GM21723 (cell line): Measurements from ENCODE around the gene DCST2.

Experiments used
- ATAC-seq: cut with Tn5 transposase; IDR thresholded peaks from one replicate; pipeline ENCODE4 v1.9.1; 2021; ENCODE audit warnings: mild to moderate bottlenecking, moderate library complexity; ENCODE audit not compliant: unreplicated experiment

DCST2 gene

DNA sequence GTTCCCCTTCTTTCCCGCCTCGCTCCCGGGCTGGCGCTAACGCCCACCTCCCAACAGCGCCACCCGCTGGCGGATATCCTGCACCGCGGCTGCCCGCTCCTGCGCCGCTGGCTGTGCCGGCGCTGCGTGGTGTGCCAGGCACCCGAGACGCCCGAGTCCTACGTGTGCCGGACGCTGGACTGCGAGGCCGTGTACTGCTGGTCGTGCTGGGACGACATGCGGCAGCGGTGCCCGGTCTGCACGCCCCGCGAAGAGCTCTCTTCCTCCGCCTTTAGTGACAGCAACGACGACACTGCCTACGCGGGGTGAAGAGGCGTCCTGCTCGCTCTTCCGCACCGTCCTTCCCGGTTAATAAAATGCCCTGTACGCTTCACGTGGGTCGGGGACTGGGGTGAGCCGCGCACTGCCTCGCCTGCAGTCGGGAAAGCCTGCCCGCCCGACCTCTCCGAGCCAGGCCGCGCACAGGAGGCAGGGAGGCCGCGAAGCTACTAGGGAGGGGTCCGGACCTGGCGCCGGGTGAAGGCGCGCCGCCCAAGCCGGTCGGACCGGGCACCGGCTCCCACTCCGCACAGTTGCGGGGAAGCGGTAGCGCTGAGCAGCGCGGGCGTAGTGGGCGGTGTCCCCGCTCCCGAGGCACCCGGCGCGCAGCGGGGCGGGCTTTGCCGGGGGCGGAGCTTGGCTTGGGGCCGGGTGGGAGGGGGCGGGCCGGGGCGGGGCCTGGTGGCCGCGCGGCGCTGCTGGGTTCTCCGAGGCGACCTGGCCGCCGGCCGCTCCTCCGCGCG lies 17.2 kb upstream of the DCST2 start, which contains the start of gene ADAM15:
Gene ADAM15 (plus strand): TSS at position 757 of the 782 bp plus-strand sequence. CDS start 71 bp downstream, outside the sequence.
- peak; percentile 65 for ATAC-seq

DNA sequence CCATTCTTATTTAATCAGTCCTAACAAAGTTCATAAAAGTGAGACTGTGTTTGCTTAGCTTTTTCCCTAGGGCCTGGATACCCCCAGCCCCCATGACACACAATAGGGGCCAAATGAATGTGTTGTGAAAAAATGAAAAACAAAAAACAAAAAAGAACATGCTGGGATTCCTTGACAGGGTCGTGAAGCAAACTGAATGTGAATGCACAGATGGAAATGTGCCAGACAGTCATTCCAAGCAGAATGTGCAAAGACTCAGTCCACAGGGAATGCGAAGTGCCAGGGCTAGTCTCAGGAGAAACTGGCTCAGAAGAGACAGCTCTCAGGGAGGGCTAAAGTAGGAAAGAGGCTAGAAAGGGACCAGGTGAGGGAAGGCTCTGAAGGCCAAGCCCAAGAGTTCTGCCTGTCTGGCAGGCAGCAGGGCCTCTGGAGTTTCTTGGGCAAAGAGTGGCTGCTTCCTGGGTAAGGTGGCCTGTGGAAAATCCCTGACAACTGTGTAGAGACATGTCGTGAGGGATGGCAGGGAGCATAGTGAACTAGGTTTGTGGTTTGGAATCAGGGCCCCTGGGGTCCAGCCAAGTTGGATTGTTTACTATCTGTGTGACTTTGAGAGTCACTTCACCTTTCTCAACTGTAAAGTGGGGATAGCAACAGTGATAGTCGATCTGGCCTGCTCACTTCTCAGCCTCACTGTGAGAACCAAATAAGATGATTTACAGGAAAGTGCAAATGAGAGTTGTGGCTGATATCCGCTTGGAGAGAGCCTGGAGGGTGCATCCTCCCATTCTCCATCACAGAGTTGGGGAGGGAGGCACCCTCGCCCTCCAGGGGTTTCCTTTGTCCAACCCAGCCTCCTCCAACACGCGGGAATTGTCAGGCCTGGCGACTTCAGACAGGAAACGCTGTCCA lies 16.3 kb upstream of the DCST2 start:
- no peak for ATAC-seq

DNA sequence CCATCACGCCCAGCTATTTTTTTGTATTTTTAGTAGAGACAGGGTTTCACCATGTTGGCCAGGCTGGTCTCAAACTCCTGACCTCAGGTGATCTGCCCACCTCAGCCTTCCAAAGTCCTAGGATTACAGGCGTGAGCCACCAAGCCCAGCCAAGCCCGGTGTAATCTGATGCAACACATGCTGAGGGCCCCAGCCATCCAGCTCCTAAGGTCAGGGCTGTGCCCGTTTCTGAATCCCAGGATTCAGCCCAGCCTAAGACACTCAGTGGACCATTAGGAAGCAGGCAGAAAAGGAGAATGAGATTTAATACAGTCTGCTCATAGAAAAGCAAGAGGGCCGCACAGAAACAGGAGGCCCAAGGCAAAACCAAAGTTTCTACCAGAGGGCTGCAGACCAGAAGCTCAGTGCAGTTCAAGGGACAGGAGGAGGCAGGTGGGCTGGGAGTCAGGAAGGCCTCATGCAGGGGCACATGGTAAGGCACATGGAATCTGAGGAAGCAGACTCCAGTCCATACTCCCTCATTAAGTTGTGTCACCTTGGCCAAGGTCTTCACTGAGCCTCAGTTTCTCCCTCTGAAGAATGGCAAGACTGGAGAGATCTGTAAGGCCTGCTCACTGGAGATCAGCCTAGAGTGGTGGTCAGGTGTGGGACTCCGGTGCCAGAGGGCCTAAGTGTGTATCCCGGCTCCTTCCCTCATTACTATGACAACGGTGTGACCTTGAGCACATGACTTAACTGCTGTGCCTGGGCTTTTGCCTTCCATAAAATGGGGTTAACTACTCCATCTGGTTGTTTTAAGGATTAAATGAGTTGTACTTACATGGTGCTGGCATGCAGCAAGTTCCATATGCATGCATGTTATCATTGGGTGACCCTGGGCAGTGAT lies 15.1 kb upstream of the DCST2 start:
- ATAC-seq: no peak

DNA sequence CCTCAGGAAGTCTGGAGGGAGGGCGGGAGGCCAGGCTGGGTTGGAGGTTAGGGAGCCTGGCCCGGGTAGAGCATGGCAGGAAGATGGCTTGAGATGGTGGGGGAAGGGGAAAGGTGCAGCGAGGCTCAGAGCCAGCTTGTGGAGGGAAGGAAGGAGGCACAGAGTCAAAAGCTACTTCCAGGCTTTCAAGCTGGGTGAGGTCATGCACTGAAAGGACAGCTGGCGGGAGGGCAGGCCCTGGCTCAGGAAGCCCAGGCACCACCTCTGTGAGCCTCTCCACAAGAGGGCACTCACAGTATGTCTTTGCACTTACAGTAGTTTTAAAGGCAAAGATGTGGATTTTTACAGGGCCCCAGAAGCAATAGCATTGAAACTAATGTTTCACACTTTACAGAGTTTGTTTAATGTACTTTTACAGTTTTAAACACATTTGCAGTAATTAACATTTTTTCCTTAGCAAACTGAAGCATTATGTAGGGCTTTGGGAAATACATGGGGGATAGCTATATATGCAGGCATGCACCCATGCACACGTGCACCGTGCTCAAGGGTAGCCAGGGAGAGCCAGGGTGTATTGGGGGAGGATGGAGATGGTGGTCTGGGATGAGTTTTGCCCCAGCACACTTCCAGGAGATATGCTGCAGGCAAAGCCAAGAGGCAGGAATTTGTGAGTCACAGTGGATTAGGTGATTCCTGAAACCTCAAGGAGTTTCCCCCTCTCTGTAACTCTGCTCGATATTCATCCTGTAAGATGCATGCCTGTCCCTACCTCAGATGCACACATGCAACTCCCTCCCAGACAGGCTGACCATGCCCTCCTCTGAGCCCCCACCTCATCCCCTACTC lies 11.5 kb upstream of the DCST2 start:
- ATAC-seq: no peak

DNA sequence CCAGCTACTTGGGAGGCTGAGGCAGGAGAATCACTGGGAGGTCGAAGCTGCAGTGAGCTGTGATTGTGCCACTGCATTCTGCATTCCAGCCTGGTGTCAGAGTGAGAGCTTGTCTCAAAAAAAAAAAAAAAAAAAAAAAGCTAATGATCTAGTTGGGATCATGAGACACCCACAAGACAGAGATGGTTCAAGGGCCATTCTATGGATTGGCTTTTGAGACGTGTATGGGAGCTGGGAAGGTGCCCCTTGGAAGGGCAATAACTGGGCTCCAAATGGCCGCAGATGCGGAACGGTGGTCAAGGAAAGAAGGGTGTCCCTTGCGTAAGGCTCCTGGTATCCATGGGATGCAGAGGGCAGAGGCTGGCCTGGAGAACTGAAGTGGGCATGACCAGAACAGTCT lies 10.8 kb upstream of the DCST2 start:
- no peak for ATAC-seq

DNA sequence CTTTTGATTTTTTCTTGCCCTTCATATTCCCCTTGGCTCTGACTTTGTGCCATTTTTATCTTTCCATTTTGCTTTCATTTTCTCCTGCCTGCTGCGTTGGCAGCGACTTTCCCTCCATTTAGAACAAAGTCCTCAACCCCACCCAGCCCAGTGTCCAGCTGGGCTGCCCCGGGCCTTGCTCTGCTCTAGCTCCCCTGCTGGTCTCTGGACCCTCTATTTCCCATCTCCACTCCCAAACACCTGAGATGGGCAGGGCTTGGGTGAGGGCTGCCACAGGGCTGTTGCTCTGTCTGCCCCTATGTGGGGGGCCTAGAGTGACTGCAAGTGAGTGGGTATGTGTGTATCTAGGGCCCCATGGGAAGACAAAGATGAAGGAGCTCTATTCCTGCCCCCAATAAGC lies 10.2 kb upstream of the DCST2 start:
- ATAC-seq: no peak

DNA sequence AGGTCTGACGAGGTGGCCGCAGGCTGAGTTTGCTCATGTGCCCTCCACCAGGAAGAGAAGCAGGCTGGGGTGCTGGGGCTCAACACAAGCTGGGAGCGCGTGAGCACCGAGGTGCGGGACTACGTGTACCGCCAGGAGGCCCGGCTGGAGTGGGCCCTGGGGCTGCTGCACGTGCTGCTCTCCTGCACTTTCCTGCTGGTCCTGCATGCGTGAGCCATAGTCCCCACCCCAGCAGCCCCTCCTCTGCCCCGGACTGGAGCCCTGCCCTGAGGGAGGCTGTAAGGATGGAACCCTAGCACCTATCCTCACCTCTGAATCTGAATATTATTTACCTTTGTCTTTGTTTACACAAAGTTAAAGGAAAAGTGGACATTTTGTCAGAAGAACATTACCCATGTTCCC lies 9.7 kb upstream of the DCST2 start:
- no peak for ATAC-seq

DNA sequence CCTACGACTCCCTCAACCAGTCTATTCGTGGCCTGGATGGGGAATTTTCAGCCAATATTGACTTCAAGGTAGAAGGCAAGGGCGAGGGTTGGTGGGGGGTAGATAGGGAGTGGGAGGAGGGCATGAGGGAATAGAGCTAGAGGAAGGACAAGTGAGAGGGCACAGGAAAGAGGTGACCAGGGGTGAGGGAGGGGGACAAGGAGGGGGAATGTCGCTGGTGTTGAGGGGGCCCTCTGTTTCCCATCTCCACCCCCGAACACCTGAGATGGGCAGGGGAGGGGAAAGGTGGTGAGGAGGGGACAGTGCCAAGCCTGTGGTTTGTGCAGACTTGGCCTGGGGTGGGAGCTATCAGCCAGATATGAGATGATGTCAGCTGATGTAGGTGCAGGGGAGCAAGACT lies 9.2 kb upstream of the DCST2 start:
- no peak for ATAC-seq

DNA sequence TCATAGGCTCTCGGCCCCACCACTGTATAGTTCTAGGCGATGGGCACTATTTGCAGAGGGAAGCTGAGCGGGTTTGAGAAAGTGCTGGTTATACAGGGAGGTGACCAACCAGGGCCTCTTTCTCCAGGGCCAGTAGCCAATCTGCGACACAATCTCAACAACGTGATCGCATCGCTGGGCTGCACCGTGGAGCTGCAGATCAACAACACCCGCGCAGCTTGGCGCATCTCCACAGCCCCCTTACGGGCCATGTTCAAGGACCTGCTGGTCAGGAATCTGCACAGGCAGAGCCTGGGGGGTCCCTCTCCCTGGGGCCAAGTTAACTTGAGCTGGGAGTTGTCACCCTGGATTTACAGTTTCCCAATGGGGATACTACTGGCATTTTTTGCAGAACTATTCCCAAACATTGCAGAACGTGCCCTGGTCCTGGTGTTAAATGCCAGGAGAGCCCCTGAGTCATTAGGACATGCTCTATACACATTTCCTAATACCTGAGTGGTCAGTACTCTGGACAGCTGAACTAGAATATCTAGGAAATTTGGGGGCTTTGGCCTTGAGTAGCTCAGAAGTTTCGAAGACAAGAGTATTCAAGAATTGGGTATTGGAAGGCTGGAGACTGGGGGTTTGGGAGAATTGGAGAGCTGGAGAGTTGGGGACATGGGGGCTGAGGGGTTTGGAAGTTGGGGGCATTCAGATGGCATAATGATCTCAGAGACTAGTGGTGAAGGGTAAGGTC lies 6.9 kb upstream of the DCST2 start:
- no peak for ATAC-seq

DNA sequence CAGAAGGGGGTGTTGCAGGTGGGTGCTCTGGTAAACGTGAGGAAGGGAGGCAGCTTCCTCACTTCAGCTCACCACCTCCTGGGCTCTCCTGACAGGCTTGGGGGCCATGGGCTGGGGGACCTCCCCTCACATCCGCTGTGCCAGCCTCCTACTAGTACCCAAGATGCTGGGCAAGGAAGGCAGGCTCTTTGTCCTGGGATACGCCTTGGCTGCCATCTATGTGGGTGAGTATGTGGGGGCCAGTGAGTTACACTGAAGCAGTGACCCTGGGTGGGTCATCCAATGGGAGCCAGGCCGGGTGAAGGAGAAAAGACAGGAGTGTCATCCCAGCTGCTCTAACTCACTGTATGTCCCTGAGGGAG lies 5.7 kb upstream of the DCST2 start:
- ATAC-seq: no peak

DNA sequence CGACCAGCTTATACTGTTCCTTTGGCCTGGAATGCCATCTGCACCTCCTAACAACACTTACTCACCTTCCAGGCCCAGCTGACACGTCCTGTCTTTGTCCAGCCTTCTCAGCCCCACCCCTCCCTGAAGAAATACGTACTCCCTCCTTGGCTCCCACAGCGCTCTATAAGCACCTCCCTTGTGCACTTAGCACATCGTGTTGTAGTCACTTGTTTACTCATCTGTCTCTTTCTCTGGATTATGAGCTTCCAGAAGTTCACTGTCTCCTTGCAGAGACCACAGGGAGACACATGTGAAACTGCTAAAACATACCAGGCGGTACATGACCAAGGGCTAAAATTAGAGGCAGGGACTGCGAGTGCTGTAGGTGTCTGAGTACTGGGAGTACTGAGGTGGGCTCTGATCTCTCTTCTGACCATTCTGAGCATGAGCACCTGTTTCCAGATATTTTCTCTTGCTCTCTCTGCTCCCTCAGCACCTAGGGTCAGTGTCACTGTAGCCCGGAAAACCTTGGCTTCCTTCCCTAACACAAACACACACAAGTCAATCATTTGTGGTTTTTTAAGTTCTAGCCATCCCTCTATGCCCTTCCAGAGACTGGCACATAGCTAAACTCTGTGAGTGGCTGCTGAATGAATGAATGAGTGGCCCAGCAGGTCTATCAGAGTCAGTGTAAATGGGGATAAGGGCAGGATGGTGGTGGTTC lies 5.2 kb upstream of the DCST2 start:
- ATAC-seq: no peak

DNA sequence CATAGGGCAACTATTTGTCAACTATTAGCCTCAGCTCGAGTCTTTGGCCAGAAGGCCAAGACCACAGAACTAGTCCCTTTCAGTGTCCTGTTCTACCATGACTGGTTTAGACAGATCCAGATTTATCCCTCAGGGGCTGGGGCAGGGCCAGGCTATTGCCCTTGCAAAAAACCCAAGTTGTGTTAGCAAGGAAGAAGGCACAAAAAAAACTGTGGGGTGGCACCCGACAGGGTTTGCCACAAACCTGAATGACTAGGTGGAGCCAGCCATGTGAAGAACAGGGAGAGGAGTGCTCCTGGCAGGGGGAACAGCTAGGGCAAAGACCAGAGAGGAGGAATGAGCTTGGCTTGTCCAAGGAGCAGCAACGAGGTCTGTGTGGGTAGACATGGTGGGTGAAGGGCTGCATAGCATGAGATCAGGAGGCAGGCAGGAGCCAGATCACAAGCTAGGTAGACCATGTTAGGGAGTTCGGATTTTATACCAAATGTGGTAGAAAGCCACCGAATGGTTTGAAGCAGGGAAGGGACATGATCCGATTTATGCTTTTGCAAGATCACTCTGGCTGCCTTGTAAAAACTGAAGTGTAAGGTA lies 4.4 kb upstream of the DCST2 start:
- ATAC-seq: no peak

DNA sequence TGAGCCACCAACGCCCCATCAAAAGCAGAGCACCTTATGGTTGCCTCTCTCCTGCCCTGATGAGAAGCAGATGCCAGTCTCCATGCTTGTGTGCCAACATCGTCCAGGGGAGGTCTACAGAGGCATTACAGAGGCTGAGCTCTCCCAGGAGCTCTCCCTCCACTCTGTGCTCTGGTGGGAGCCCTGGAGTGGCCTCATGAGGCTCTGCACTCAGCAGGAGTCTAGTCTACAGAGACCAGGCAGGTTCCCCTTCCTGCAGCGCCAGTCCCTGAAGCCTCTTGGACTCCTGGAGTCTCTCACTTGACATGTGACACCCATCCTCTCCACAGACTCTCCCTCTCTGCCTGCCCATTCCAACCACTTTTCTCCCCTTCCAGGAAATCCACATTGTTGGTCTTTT lies 3.5 kb upstream of the DCST2 start:
- no peak for ATAC-seq

DNA sequence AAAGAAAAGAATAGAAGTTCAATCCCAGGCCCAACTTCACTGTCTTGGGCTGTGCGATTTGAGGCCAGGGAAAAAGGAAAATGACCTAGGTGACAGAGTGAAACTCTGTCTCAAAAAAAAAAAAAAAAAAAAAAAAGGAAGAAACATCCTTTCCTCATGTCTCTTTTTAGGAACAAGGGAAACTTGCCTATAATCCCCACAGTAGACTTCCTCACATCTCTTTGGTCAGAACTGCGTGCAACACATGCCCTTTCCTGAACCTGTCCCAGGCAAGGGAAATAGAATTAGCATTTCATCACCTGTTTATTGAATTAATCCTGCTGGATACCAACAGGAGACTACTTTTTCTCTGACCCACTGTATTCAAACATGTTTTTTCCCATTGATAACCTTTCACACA lies 2.4 kb upstream of the DCST2 start:
- ATAC-seq: no peak

DNA sequence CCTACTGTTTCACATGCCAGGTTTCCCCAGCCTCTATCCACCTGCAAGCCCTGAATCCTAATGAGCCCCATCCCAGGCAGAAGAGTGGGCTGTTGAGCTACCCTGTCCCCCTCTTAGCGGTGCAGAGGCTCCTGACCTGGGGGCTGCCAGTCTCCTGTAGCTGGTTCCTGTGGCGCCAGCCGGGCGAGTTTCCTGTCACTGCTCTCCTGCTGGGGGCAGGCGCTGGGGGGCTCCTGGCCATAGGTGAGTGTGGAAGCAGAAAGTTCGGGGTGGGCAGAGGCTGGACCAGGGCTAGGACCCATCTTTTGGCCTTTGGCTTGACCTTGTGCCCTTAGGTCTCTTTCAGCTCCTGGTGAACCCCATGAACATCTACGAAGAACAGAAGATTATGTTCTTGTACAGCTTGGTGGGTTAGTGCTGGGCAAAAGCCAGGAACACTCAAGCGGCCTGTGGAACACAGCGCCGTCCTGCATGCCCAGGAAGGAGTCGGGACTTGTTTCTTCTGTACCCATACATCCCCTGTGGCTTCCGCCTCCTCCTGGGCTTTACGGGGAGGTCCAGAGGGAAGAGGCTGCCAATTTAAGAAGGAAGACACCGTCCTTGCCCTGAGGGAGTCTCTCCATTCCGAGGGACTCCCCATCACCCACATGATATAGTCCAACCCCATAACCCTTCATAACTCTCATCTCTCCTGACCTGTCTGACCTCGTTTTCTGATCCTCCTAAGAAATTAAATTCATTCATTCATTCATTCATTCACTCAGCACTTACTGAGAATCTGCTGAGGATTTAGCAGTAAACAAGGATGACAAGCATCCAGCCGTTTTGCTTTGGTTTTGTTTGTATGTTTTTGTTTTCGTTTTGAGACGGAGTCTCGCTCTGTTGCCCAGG lies 982 bp upstream of the DCST2 start:
- no peak for ATAC-seq

DNA sequence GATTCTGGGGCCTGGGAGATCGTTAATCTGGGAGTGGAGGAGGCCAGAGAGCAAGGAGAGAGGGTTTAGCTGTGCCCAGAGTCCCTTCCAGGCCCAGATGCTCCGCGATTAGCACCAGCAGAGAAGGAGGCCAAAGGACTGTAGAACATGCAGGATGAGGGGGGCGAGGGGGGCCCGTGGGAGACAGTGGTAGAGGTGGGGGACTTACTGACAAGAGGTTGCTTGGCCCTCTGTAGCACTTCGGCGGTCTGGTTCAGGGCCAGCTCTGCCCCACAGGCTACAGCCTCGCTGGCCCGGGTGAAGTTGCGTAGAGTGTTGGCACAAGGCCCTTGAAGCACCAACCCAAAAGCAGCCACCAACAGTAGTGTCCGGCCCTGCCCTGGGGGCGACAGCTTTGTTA lies 695 bp downstream of the DCST2 start:
- no peak for ATAC-seq

DNA sequence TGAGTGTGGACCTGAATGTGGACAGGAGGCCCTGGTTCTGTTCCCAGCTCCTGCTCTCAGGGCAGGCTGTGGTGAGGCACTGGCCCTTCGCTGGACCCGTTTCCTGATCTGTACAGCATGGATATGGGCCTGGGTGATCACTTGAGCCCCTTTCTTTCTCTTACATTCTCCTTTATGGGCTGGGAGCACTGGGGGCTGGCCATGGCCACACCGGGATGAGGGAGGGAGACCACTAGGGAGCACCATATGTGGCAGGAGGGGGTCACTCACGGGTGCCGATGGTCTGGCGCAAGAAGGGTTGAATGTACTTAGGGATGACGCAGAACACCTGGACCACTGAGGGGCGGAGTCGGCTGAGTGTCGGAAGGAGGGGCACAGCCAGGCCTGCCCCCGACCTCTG lies 2.7 kb downstream of the DCST2 start:
- no peak for ATAC-seq
